Uterus (tissue), 4 donors: ENCODE results near the gene GUCA2A. TPM values are rescaled to one million over a fixed set of nuclear protein-coding genes. Genes with fewer than 3 reads are reported as not detected.

Experiments used
- DNase-seq, 2 donors: peaks; one replicate each; pipeline ENCODE4 v3.0.0-alpha.2; 2019 to 2020
- H3K27ac ChIP-seq, 2 donors: fragments of 200-600 bp; sonication (generic); 1 replicate in 1 of 2; 2 replicates in 1 of 2; pipeline ENCODE4 v1.5.1; 2016 to 2018
- H3K27me3 ChIP-seq, 2 donors: fragments of 200-600 bp; sonication (generic); one replicate each; pipeline ENCODE4 v1.5.1; 2018 to 2019; ENCODE audit warnings: control low read depth in 1 of 2
- H3K36me3 ChIP-seq, 2 donors: fragments of 200-600 bp; sonication (generic); one replicate each; pipeline ENCODE4 v1.5.1; 2019; ENCODE audit warnings: control low read depth in 1 of 2
- H3K4me1 ChIP-seq, 2 donors: fragments of 200-600 bp; sonication (generic); one replicate each; pipeline ENCODE4 v1.5.1; 2018 to 2019; ENCODE audit warnings: control low read depth in 1 of 2
- H3K4me3 ChIP-seq, 2 donors: fragments of 200-600 bp; sonication (generic); 1 replicate in 1 of 2; 2 replicates in 1 of 2; pipeline ENCODE4 v1.5.1; 2018 to 2019; ENCODE audit warnings: mild to moderate bottlenecking in 1 of 2
- H3K9me3 ChIP-seq, 2 donors: fragments of 200-600 bp; sonication (generic); one replicate each; pipeline ENCODE4 v1.5.1; 2019; ENCODE audit warnings: control low read depth in 1 of 2
- POLR2A ChIP-seq, 2 donors: fragments of 450-650 bp; IDR thresholded peaks; one replicate each; pipeline ENCODE4 v1.6.1; 2016; ENCODE audit warnings: antibody characterized with exemption in 2 of 2, mild to moderate bottlenecking in 1 of 2, moderate library complexity in 1 of 2
- intact Hi-C: fragments of 100-400 bp; cut with DNase I; formaldehyde crosslinking; loops from one replicate; pipeline ENCODE4 v1.15.1; 2023; ENCODE audit warnings: low total_unique reads
- total RNA-seq, 4 donors: library from RNA; depleted of rRNA in 3 of 4; stranded (reverse); fragments of >200 nt in 3 of 4; gene quantifications; one replicate each; pipeline versions ENCODE4 v1.1.0 to v1.2.4, GENCODE V29; 2014 to 2023
- TF ChIP-seq, protein P1 (sequence below), 4 experiments: fragments of 200-600 bp in 2 of 4; fragments of 450-650 bp in 2 of 4; sonication (generic) in 2 of 4; IDR thresholded peaks; one replicate each; pipeline ENCODE4 v1.5.1; 2016 to 2019; ENCODE audit warnings: antibody characterized with exemption in 4 of 4, mild to moderate bottlenecking in 2 of 4, moderate library complexity in 1 of 4
- donor health status: DM: yes; HTN: yes; CAD: no.

The GUCA2A gene
- total RNA-seq, 4 donors from 2014 or later: not detected

- Histone ChIP-seq H3K9me3 (no peaks in the 10 kb centered on the region), H3K27me3 (no peaks in the 10 kb centered on the region), H3K4me1 (no peaks in the 10 kb centered on the region), H3K4me3 (no peak overlapping the region), H3K36me3 (no peaks in the 10 kb centered on the region), H3K27ac (no peak overlapping the region)
- intact Hi-C loops: no loop called here
- no peak for DNase-seq
- no peak for TF ChIP-seq POLR2A (IDR thresholded peaks at IDR 0.05)
- TF ChIP-seq, protein P1, sequence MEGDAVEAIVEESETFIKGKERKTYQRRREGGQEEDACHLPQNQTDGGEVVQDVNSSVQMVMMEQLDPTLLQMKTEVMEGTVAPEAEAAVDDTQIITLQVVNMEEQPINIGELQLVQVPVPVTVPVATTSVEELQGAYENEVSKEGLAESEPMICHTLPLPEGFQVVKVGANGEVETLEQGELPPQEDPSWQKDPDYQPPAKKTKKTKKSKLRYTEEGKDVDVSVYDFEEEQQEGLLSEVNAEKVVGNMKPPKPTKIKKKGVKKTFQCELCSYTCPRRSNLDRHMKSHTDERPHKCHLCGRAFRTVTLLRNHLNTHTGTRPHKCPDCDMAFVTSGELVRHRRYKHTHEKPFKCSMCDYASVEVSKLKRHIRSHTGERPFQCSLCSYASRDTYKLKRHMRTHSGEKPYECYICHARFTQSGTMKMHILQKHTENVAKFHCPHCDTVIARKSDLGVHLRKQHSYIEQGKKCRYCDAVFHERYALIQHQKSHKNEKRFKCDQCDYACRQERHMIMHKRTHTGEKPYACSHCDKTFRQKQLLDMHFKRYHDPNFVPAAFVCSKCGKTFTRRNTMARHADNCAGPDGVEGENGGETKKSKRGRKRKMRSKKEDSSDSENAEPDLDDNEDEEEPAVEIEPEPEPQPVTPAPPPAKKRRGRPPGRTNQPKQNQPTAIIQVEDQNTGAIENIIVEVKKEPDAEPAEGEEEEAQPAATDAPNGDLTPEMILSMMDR (IDR thresholded peaks at IDR 0.05): no peak
Measured at GRCh38 chr1:42140191-42140590, 24.4 kb downstream of the GUCA2A start.

GRCh38 chr1:42139444-42139843, 25.1 kb downstream of the GUCA2A start:
- TF ChIP-seq, protein P1 (IDR thresholded peaks at IDR 0.05): no peak
- no peak for TF ChIP-seq POLR2A (IDR thresholded peaks at IDR 0.05)
- Histone ChIP-seq H3K27me3 (no peaks in the 10 kb centered on the region), H3K4me1 (no peaks in the 10 kb centered on the region), H3K27ac (no peak overlapping the region), H3K4me3 (no peak overlapping the region), H3K9me3 (no peaks in the 10 kb centered on the region), H3K36me3 (no peaks in the 10 kb centered on the region)
- no peak for DNase-seq
- intact Hi-C loops: no loop called here

DNA sequence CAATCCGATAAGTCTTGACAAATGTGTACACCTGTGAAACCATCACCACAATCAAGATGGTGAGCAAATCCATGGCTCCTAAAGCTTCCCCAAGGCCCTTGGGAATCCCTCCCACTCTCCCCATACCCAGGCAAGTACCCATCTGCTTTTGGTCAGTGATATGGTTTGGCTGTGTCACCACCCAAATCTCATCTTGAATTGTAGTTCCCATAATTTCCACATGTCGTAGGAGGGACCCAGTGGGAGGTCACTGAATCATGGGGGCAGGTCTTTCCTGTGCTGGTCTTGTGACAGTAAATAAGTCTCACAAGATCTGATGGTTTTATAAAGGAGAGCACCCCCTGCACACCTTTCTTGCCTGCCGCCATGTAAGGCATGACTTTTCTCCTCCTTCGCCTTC, 26.0 kb downstream of the GUCA2A start:
- intact Hi-C loops: no loop called here
- Histone ChIP-seq H3K4me1 (no peaks in the 10 kb centered on the region), H3K36me3 (no peaks in the 10 kb centered on the region), H3K4me3 (no peak overlapping the region), H3K27me3 (no peaks in the 10 kb centered on the region), H3K27ac (no peak overlapping the region), H3K9me3 (no peaks in the 10 kb centered on the region)
- no peak for DNase-seq
- TF ChIP-seq, protein P1 (IDR thresholded peaks at IDR 0.05): no peak
- no peak for TF ChIP-seq POLR2A (IDR thresholded peaks at IDR 0.05)

GRCh38 chr1:42137766-42138165, 26.8 kb downstream of the GUCA2A start:
- H3K27me3 ChIP-seq: no peaks in the 10 kb centered on the region
- intact Hi-C loops: no loop called here
- DNase-seq: no peak
- no peak overlapping the region for H3K4me3 ChIP-seq
- no peaks in the 10 kb centered on the region for H3K9me3 ChIP-seq
- TF ChIP-seq, protein P1 (IDR thresholded peaks at IDR 0.05): no peak
- no peak for TF ChIP-seq POLR2A (IDR thresholded peaks at IDR 0.05)
- no peak overlapping the region for H3K27ac ChIP-seq
- H3K4me1 ChIP-seq: no peaks in the 10 kb centered on the region
- H3K36me3 ChIP-seq: no peaks in the 10 kb centered on the region

GRCh38 chr1:42136466-42136865, 28.1 kb downstream of the GUCA2A start:
- TF ChIP-seq, protein P1 (IDR thresholded peaks at IDR 0.05): no peak
- no peak for TF ChIP-seq POLR2A (IDR thresholded peaks at IDR 0.05)
- Histone ChIP-seq H3K4me1 (no peaks in the 10 kb centered on the region), H3K4me3 (no peak overlapping the region), H3K27ac (no peak overlapping the region), H3K9me3 (no peaks in the 10 kb centered on the region), H3K36me3 (no peaks in the 10 kb centered on the region), H3K27me3 (no peaks in the 10 kb centered on the region)
- no peak for DNase-seq
- intact Hi-C loops: no loop called here
